Esophagus muscularis mucosa (tissue), 3 donors: Measurements from ENCODE around the gene MALSU1.

Experiments
- POLR2A ChIP-seq: fragments of 450-650 bp; IDR thresholded peaks from one replicate; pipeline ENCODE4 v1.6.1; 2017; ENCODE audit warnings: antibody characterized with exemption, moderate library complexity, mild to moderate bottlenecking, low read depth
- POLR2AphosphoS5 ChIP-seq, 2 donors: sonication (generic); formaldehyde crosslinking; IDR thresholded peaks; one replicate each; pipeline ENCODE4 v1.6.1; 2017; ENCODE audit warnings: antibody characterized with exemption in 2 of 2
- TF ChIP-seq, protein P1 (sequence below), 3 experiments: fragments of 200-600 bp in 2 of 3; fragments of 450-650 bp in 1 of 3; sonication (generic) in 2 of 3; IDR thresholded peaks; one replicate each; pipeline ENCODE4 v1.5.1; 2017 to 2019; ENCODE audit warnings: antibody characterized with exemption in 3 of 3, mild to moderate bottlenecking in 2 of 3, moderate library complexity in 1 of 3

- TF ChIP-seq, protein P1, sequence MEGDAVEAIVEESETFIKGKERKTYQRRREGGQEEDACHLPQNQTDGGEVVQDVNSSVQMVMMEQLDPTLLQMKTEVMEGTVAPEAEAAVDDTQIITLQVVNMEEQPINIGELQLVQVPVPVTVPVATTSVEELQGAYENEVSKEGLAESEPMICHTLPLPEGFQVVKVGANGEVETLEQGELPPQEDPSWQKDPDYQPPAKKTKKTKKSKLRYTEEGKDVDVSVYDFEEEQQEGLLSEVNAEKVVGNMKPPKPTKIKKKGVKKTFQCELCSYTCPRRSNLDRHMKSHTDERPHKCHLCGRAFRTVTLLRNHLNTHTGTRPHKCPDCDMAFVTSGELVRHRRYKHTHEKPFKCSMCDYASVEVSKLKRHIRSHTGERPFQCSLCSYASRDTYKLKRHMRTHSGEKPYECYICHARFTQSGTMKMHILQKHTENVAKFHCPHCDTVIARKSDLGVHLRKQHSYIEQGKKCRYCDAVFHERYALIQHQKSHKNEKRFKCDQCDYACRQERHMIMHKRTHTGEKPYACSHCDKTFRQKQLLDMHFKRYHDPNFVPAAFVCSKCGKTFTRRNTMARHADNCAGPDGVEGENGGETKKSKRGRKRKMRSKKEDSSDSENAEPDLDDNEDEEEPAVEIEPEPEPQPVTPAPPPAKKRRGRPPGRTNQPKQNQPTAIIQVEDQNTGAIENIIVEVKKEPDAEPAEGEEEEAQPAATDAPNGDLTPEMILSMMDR (IDR thresholded peaks at IDR 0.05), result no peak
- TF ChIP-seq POLR2AphosphoS5 (IDR thresholded peaks at IDR 0.05) (no peak), POLR2A (no peak)
Measured at GRCh38 chr7:23331132-23331531, 32.0 kb downstream of the MALSU1 start.
